ENCODE measurements around the gene KLHL8.

The KLHL8 gene
- total RNA-seq = 10.9 to 19.0 reads per million in 2 donors

DNA sequence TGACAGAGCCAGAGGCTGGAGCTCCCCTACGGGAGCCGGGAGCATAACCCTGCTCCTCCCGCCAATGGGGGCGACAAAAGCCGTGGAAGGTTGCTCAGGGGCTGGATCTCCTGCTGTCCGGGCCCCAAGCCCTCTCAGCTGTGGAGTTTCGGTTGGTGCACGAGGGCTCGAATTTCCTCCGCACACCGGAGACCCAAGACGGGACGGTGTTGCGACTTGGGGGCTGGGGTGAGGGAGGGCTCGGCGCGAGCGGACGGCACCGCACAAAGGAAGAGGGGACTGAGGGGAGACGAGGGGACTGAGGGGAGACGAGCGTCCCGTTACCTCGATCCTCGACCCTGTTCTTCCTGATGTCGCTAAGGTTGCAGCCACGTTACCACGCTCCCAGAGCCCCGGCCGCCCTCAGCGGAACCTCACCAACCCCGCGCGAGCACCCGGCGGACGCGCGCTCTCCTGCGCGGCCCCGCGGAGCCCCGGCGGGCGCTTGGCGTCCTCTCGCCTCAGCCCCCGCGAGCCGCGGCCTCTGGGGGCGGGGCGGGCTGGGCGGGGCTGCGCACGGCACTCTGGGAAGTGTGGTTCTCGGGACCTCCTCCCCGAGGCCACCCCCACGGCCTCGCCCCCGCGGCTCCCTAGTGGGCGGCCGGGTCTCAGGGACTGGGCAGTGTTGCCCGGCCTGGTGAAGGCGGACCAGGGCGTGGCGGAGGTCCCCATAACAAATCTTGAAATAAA, at the start of gene KLHL8:
Gene KLHL8 (minus strand): TSS at position 525 of the 729 bp plus-strand sequence. CDS start 25,079 bp downstream, outside the sequence.
- peak; percentile 69 to 94 (median 79) for DNase-seq

- DNase-seq = peak in 1 of 5 experiments; percentile 46
Observed at GRCh38 chr4:87270144-87270543, 49.7 kb upstream of the KLHL8 start.

DNA sequence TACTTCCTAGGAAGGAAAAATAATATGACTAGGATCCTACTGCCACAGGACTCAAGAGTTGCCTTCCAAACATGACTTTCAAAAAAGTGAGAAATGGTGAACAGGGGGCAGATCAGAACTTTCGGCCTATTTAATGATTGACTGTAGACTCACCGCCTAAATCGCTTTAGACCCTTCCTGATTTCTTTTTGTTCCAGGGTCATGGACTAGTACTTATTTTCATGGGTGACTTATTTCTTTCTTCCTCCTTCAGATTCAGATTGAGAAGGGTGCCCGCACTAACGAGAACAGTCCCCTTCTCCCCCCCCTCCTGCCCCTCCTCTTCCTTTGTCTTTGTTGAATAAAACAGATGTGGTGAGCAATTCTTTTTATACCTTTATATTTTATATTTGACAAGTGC, 48.0 kb upstream of the KLHL8 start:
- DNase-seq = no peak

DNA sequence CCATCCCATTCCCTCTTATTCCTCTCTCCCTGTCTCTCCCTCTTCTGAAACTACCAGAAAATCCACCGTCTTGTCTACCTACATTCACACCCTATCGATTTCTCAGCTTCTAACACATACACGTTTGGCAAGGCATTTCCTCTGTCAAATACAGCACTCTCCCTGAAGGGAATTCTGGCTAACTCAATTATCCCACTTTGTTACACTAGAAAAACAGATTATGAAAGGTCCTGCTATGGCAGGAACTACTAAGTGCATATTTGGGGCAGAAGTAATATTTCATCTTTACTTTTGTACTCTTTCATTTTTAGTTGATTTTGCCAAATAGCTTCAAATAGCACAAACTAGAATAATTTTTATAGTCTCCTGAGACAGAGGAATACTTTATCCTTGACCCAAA, 46.6 kb upstream of the KLHL8 start:
- no peak for DNase-seq

- DNase-seq = no peak
Observed at GRCh38 chr4:87262886-87263285, 42.5 kb upstream of the KLHL8 start.

DNA sequence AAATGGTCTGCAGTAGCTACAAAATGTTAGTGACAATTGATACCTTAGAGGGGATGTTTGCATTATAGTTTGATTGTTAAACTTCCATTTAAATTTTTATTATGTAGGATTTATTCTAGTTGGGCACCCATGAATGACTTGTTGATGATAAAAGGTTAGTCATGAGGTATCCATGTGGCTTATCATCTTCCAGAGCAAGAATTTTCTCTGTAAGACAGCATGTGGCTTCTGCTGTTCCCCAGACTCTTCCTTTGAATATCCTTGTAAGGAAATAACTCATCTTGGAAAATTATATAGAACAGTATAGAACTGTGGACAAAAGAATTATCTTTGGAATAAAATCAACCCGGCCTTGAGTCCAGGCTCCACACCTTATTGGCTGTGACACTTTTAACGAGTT, 40.1 kb upstream of the KLHL8 start:
- DNase-seq = no peak

DNA sequence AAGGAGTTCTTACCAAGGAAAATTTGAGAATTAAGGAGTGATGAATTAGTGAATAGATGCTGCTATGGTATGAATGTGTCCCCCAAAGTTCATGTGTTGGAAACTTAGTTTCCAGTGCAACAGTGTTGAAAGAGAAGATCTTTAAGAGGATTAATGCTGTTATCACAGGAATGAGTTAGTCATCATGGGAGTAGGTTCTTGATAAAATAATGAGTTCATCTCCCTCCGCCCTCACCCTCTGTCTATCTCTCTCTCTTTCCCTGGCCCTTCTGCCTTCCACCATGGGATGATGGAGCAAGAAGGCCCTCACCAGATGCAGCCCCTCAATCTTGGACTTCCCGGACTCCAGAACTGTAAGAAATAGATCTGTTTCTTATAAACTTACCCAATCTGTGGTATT, 38.3 kb upstream of the KLHL8 start:
- no peak for DNase-seq

- no peak for DNase-seq
Observed at GRCh38 chr4:87257523-87257922, 37.1 kb upstream of the KLHL8 start.

- DNase-seq = no peak
Observed at GRCh38 chr4:87255755-87256154, 35.3 kb upstream of the KLHL8 start.

- DNase-seq = no peak
Observed at GRCh38 chr4:87251106-87251505, 30.7 kb upstream of the KLHL8 start.

DNA sequence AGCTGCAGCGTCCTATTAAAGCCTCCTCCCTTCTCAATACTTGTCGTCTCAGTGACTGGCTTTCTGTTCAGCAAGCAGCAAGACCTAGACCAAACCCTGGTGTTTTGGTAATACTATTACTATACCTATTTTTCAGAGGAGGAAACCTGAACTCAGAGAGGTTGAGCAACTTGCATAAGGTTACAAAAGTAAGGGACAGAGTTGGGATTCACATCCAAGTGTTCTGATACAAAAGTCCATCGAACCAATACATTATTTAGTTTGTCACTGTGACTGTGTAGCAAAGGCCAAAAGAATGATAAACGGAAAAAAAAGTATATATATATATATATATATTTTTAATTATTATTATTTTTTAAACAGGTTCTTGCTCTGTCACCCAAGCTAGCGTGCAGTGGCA, 29.9 kb upstream of the KLHL8 start:
- DNase-seq = no peak

DNA sequence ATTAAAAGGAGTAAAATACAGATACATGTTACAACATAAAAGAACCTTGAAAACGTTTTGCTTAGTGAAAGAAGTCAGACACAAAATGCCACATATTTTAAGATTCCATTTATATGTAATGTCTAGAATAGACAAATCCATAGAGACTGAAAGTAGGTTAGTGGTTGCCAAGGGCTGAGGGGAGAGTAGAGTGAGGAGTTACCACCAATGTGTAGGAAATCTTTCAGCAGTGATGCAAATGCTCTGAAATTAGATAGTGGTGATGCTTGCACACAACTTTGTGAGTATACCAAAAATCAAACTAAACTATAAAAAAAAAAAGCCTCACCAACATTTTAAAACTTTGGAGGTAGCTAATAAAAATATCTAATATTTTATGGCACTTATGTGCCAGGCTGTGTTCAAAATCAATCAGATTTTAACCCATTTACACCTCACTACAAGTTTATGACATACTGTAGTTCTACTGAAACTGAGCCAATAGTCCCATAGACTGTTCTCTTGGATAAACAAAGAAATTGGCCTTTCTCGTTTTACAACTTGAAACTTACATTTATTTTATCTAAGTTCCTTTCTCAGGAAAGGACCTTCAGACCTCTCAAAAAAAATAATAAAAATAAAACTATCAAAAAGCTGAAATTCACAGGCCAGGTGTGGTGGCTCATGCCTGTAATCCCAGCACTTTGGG, 29.1 kb upstream of the KLHL8 start:
- no peak for DNase-seq

- no peak for DNase-seq
Observed at GRCh38 chr4:87243426-87244053, 23.1 kb upstream of the KLHL8 start.

DNA sequence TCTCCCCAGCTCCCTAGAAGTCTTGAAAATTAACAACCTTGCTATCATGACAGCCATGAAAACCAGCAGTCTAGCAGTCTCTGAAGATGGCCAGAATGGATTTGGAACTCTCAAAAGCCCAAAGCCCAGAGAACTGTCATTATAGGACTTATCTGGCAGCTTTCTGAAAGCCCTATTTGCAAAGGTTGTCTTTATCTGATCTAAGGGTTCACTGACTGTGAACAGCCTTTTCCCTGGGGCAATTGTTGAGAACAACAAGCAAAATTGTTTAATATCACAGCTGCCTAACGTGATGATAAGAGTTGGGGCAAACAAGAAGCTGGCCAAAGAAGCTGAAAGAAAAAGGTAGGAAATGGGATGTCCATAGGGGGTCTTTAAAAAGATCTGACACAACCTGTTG, 20.9 kb upstream of the KLHL8 start:
- no peak for DNase-seq

- no peak for DNase-seq
Observed at GRCh38 chr4:87240341-87240740, 19.9 kb upstream of the KLHL8 start.

DNA sequence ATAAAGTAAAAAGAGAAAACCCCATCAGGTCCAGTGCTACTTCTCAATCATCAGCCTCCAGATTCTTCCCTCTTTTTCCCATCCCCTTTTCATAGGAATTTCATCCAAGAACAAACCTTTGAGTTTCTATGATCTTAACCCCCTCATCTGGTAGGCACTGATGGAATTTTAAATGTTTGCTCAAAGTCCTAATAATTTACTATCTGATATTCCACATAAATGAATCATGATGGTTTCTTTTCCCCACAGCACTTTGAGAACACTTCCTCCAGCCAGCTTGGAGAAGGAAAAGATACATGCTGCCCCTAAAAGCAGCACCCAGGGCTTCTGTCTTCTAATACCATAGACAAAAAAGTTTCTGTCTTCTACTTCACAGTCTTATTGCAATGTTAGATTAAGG, 19.4 kb upstream of the KLHL8 start:
- no peak for DNase-seq

GRCh38 chr4:87239194-87239593, 18.8 kb upstream of the KLHL8 start:
- DNase-seq = no peak

- no peak for DNase-seq
Observed at GRCh38 chr4:87236861-87237260, 16.4 kb upstream of the KLHL8 start.

- no peak for DNase-seq
Observed at GRCh38 chr4:87235020-87235671, 14.7 kb upstream of the KLHL8 start.

DNA sequence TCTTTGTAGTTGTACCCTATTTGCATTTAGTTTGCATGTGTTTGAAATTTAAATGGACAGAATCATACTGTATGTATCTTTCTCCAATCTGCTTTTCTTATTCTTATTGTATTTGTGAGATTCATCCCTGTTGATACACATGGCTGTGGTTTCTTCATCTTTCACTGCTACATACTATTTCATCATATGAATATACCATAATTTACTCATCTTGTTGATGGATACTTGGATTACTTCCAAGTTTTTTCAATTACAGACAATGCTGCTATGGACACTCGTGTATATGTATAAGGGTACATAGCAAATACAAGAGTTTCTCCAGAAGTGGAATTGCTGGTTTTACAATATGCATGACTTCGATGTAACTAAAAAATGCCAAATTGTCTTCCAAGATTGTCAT, 11.8 kb upstream of the KLHL8 start:
- no peak for DNase-seq

GRCh38 chr4:87230806-87231205, 10.4 kb upstream of the KLHL8 start:
- no peak for DNase-seq

GRCh38 chr4:87229979-87230378, 9.6 kb upstream of the KLHL8 start:
- no peak for DNase-seq

DNA sequence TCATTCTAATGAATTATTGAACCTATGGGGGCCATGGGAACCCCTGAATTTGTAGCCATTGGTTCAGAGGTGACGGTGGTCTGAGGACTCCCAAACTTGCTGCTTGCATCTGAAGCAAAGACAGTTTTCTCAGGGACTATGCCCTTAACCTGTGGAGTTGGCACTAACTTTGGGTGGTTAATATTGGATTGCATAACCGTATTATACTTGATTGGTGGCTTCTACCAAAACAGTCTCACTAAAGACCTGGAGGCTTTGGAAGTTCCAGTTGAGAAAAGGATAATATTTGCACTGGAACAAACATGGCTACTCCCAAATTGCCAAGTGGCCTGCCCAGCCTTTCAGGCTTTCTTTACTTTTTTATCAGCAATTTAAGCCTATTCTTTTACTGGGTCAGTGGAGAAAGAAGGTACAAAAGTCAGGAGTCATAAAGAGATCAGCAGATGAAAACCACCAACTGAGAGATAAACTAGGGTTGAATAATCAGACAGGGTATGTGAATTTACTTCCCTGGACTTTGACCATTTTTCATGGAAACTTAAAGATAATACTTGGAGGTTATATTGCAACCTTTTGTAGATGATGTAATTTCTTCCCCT, 7.9 kb upstream of the KLHL8 start:
- DNase-seq = no peak
